Vagina (tissue), 2 donors: ENCODE measurements around the gene SRP68.

Source experiments
- CTCF ChIP-seq, 3 experiments: fragments of 450-650 bp in 2 of 3; fragments of 200-600 bp in 1 of 3; sonication (generic) in 1 of 3; IDR thresholded peaks; one replicate each; pipeline ENCODE4 v1.5.1; 2017 to 2019; ENCODE audit warnings: antibody characterized with exemption in 3 of 3, mild to moderate bottlenecking in 2 of 3, moderate library complexity in 2 of 3
- POLR2A ChIP-seq, 2 donors: fragments of 450-650 bp; IDR thresholded peaks; one replicate each; pipeline ENCODE4 v1.6.1; 2017; ENCODE audit warnings: antibody characterized with exemption in 2 of 2, mild to moderate bottlenecking in 2 of 2, moderate library complexity in 2 of 2
- POLR2AphosphoS5 ChIP-seq, 2 donors: sonication (generic); formaldehyde crosslinking; IDR thresholded peaks; one replicate each; pipeline ENCODE4 v1.9.0; 2017; ENCODE audit warnings: antibody characterized with exemption in 2 of 2, mild to moderate bottlenecking in 2 of 2, low read depth in 1 of 2; ENCODE audit not compliant: insufficient read depth in 1 of 2

GRCh38 chr17:75994802-75995370 lies 77.4 kb downstream of the SRP68 start:
- TF ChIP-seq CTCF (IDR thresholded peaks at IDR 0.05) (no peak), POLR2A (IDR thresholded peaks at IDR 0.05) (no peak), POLR2AphosphoS5 (IDR thresholded peaks at IDR 0.05; ENCODE audit: insufficient read depth in 1 of 2, low read depth in 1 of 2) (no peak)
